Right lung (tissue), 5 donors: ENCODE results near the gene DDX19B. TPM values are rescaled to one million over a fixed set of nuclear protein-coding genes. Genes with fewer than 3 reads are reported as not detected.

Experiments
- polyA plus RNA-seq, 5 donors: library from polyadenylated mRNA; unstranded; fragments of 120-200 nt; gene quantifications; one replicate each; pipeline versions ENCODE4 v1.2.1 to v1.2.3, GENCODE V29; 2013; ENCODE audit warnings: inconsistent platforms in 1 of 5, low replicate concordance in 1 of 5; ENCODE audit not compliant: insufficient read length in 5 of 5, insufficient read depth in 1 of 5

DDX19B gene
- polyA plus RNA-seq, 5 donors: 34.2 to 39.0 (median 35.7) TPM

Other genes with a start within 250 kb of the DDX19B start
- gene PDPR, start 184.9 kb upstream of the DDX19B start, polyA plus RNA-seq: 10 to 100 TPM; 33.7 to 45.7 (median 35.4) TPM
- gene CLEC18C, start 125.4 kb upstream of the DDX19B start, polyA plus RNA-seq: under 1 TPM in 3 of 5 donors, not detected in 2; 0.13 to 0.46 (median 0.40) TPM
- 10 to 100 TPM; 12.3 to 19.4 (median 17.3) TPM for gene EXOSC6, start 47.2 kb upstream of the DDX19B start, polyA plus RNA-seq
- 10 to 100 TPM; 60.4 to 78.3 (median 69.5) TPM for gene AARS1, start 9.7 kb upstream of the DDX19B start, polyA plus RNA-seq
- gene DDX19A, start 47.7 kb downstream of the DDX19B start, polyA plus RNA-seq: 10 to 100 TPM; 41.3 to 54.7 (median 49.3) TPM
- gene ST3GAL2, start 139.9 kb downstream of the DDX19B start, polyA plus RNA-seq: 10 to 100 TPM; 26.3 to 48.1 (median 29.1) TPM
- 10 to 100 TPM in 4 of 5 donors, 1 to 10 TPM in 1; 9.4 to 14.4 (median 13.4) TPM for gene FCSK, start 155.4 kb downstream of the DDX19B start, polyA plus RNA-seq
- 10 to 100 TPM; 52.4 to 64.5 (median 58.5) TPM for gene COG4, start 224.4 kb downstream of the DDX19B start, polyA plus RNA-seq
- gene SF3B3, start 224.6 kb downstream of the DDX19B start, polyA plus RNA-seq: 100 to 1,000 TPM; 334 to 387 (median 366) TPM